Neural progenitor cell (in vitro differentiated cells): ENCODE measurements around the gene HAND1. TPM values are rescaled to one million over a fixed set of nuclear protein-coding genes. Genes with fewer than 3 reads are reported as not detected.

Experiments
- DNase-seq: peaks from one replicate; pipeline ENCODE4 v3.0.0-alpha.2; 2016; ENCODE audit warnings: low spot score
- H2AFZ ChIP-seq: fragments of 200-600 bp; sonication (generic); replicated peaks from 2 replicates; pipeline ENCODE4 v1.6.1; 2016; ENCODE audit warnings: antibody characterized with exemption
- H3F3A ChIP-seq: fragments of 200-600 bp; sonication (generic); 2 replicates; pipeline ENCODE4 v1.6.1; 2016; ENCODE audit warnings: antibody characterized with exemption, low read depth
- H3K27ac ChIP-seq: fragments of 200-600 bp; sonication (generic); 2 replicates; pipeline ENCODE4 v1.5.1; 2016; ENCODE audit warnings: mild to moderate bottlenecking
- H3K27me3 ChIP-seq: fragments of 200-600 bp; sonication (generic); 2 replicates; pipeline ENCODE4 v1.6.1; 2016; ENCODE audit warnings: mild to moderate bottlenecking, moderate library complexity
- H3K36me3 ChIP-seq: fragments of 200-600 bp; sonication (generic); 2 replicates; pipeline ENCODE4 v1.5.1; 2016
- H3K4me1 ChIP-seq: fragments of 200-600 bp; sonication (generic); 2 replicates; pipeline ENCODE4 v1.6.1; 2016; ENCODE audit warnings: mixed run types
- H3K4me2 ChIP-seq: fragments of 200-600 bp; sonication (generic); 2 replicates; pipeline ENCODE4 v1.6.1; 2016
- H3K4me3 ChIP-seq: fragments of 200-600 bp; sonication (generic); 2 replicates; pipeline ENCODE4 v1.5.1; 2016
- H3K79me2 ChIP-seq: fragments of 200-600 bp; sonication (generic); 2 replicates; pipeline ENCODE4 v1.6.1; 2016; ENCODE audit warnings: low read depth
- H3K9ac ChIP-seq: fragments of 200-600 bp; sonication (generic); 2 replicates; pipeline ENCODE4 v1.6.1; 2016
- H3K9me3 ChIP-seq: fragments of 200-600 bp; sonication (generic); 2 replicates; pipeline ENCODE4 v1.5.1; 2016; ENCODE audit warnings: low read depth
- H4K20me1 ChIP-seq: fragments of 200-600 bp; sonication (generic); 2 replicates; pipeline ENCODE4 v1.6.1; 2016; ENCODE audit warnings: low read depth
- H3K27ac Mint-ChIP-seq: 3 replicates; pipeline ENCODE4 v1.8.0; 2021; ENCODE audit warnings: mixed read lengths
- H3K27me3 Mint-ChIP-seq: 2 replicates; pipeline ENCODE4 v1.8.0; 2022; ENCODE audit warnings: low read depth, mild to moderate bottlenecking, inconsistent platforms, moderate library complexity, mixed read lengths; ENCODE audit not compliant: insufficient read depth
- H3K36me3 Mint-ChIP-seq: 3 replicates; pipeline ENCODE4 v1.8.0; 2021; ENCODE audit warnings: mixed read lengths
- H3K4me1 Mint-ChIP-seq: 3 replicates; pipeline ENCODE4 v1.8.0; 2021; ENCODE audit warnings: mixed read lengths
- H3K4me3 Mint-ChIP-seq: 3 replicates; pipeline ENCODE4 v1.8.0; 2021; ENCODE audit warnings: mild to moderate bottlenecking, moderate library complexity, mixed read lengths
- H3K9me3 Mint-ChIP-seq: 3 replicates; pipeline ENCODE4 v1.8.0; 2020; ENCODE audit warnings: mixed read lengths
- CTCF ChIP-seq: fragments of 200-600 bp; sonication (generic); IDR thresholded peaks from 2 replicates; pipeline ENCODE4 v1.5.1; 2017; ENCODE audit warnings: antibody characterized with exemption, mild to moderate bottlenecking
- EZH2 ChIP-seq: fragments of 200-600 bp; sonication (generic); IDR thresholded peaks from 2 replicates; pipeline ENCODE4 v1.6.1; 2017; ENCODE audit warnings: antibody characterized with exemption, mild to moderate bottlenecking, moderate library complexity
- EZH2phosphoT487 ChIP-seq: fragments of 200-600 bp; sonication (generic); IDR thresholded peaks from 2 replicates; pipeline ENCODE4 v1.6.1; 2017; ENCODE audit warnings: antibody characterized with exemption
- total RNA-seq: library from RNA; depleted of rRNA; stranded (reverse); fragments of >200 nt; gene quantifications from 2 replicates; pipeline ENCODE4 v1.2.3, GENCODE V29; 2015; ENCODE audit warnings: low replicate concordance

HAND1 gene
- total RNA-seq, 1 donor from 2014 or later = not detected

DNA sequence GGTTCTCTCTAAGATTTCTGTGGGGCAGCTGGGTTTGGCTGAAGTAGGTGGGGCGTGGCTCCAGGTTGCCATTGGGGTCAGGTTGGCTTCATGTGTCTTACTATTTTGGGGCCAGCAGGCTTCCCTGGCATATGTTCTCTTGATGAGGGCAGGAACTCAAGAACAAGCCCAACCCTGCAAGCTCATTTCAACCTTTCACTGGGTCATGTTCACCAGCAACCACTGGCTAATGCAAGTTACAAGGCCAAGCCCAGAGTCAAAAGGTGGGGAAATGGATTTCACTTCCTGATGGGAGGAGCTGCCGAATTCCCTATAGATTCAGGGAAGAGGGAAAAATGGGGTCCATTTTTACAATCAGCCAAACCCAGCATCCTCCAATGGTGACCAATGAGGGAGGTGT is 34.0 kb upstream of the HAND1 start:
- no peak for DNase-seq
- no peak overlapping the region for H3K4me3 ChIP-seq
- no peaks in the 10 kb centered on the region for H3F3A ChIP-seq
- TF ChIP-seq CTCF (no peak), EZH2 (no peak), EZH2phosphoT487 (no peak)
- H4K20me1 ChIP-seq = no peaks in the 10 kb centered on the region
- H3K4me1 ChIP-seq = peaks cover 8% of the 10 kb centered on the region
- H3K4me3 Mint-ChIP-seq = no peak overlapping the region
- no peaks in the 10 kb centered on the region for H3K27me3 ChIP-seq
- no peak overlapping the region for H3K27ac ChIP-seq
- H3K27ac Mint-ChIP-seq = no peak overlapping the region
- H3K9ac ChIP-seq = no peak overlapping the region
- no peaks in the 10 kb centered on the region for H3K9me3 ChIP-seq
- H3K36me3 Mint-ChIP-seq = no peaks in the 10 kb centered on the region
- no peak overlapping the region for H2AFZ ChIP-seq
- no peaks in the 10 kb centered on the region for H3K79me2 ChIP-seq
- H3K9me3 Mint-ChIP-seq = no peaks in the 10 kb centered on the region
- H3K4me1 Mint-ChIP-seq = peaks cover 3% of the 10 kb centered on the region
- H3K27me3 Mint-ChIP-seq = peaks cover 10% of the 10 kb centered on the region
- H3K36me3 ChIP-seq = no peaks in the 10 kb centered on the region
- no peak overlapping the region for H3K4me2 ChIP-seq

- Mint-ChIP-seq H3K9me3 (no peaks in the 10 kb centered on the region), H3K27me3 (peaks cover 10% of the 10 kb centered on the region), H3K27ac (no peak overlapping the region), H3K36me3 (no peaks in the 10 kb centered on the region), H3K4me1 (peaks cover 9% of the 10 kb centered on the region), H3K4me3 (no peak overlapping the region)
- H3K4me3 ChIP-seq = no peak overlapping the region
- TF ChIP-seq EZH2 (no peak), EZH2phosphoT487 (no peak), CTCF (no peak)
- H3K27me3 ChIP-seq = no peaks in the 10 kb centered on the region
- H3K36me3 ChIP-seq = no peaks in the 10 kb centered on the region
- H3F3A ChIP-seq = no peaks in the 10 kb centered on the region
- H3K9ac ChIP-seq = no peak overlapping the region
- H3K9me3 ChIP-seq = no peaks in the 10 kb centered on the region
- no peaks in the 10 kb centered on the region for H3K79me2 ChIP-seq
- peaks cover 8% of the 10 kb centered on the region for H3K4me1 ChIP-seq
- no peak overlapping the region for H3K4me2 ChIP-seq
- H3K27ac ChIP-seq = no peak overlapping the region
- H4K20me1 ChIP-seq = no peaks in the 10 kb centered on the region
- H2AFZ ChIP-seq = peak overlapping the region; percentile 4
- no peak for DNase-seq
These were observed 31.9 kb upstream of the HAND1 start for GRCh38 chr5:154509784-154510555.

- H2AFZ ChIP-seq = no peak overlapping the region
- H4K20me1 ChIP-seq = no peaks in the 10 kb centered on the region
- no peak overlapping the region for H3K4me2 ChIP-seq
- H3K4me1 Mint-ChIP-seq = peaks cover 18% of the 10 kb centered on the region
- no peaks in the 10 kb centered on the region for H3K27me3 ChIP-seq
- DNase-seq = no peak
- H3K4me3 ChIP-seq = no peak overlapping the region
- H3K9ac ChIP-seq = no peak overlapping the region
- H3K27ac Mint-ChIP-seq = no peak overlapping the region
- no peaks in the 10 kb centered on the region for H3F3A ChIP-seq
- H3K36me3 ChIP-seq = no peaks in the 10 kb centered on the region
- no peaks in the 10 kb centered on the region for H3K36me3 Mint-ChIP-seq
- H3K4me3 Mint-ChIP-seq = no peak overlapping the region
- no peaks in the 10 kb centered on the region for H3K9me3 ChIP-seq
- H3K27ac ChIP-seq = no peak overlapping the region
- peaks cover 8% of the 10 kb centered on the region for H3K4me1 ChIP-seq
- H3K9me3 Mint-ChIP-seq = no peaks in the 10 kb centered on the region
- no peak for TF ChIP-seq CTCF
- no peak for TF ChIP-seq EZH2
- TF ChIP-seq EZH2phosphoT487 = no peak
- peaks cover 7% of the 10 kb centered on the region for H3K27me3 Mint-ChIP-seq
- no peaks in the 10 kb centered on the region for H3K79me2 ChIP-seq
These were observed 30.1 kb upstream of the HAND1 start for GRCh38 chr5:154508114-154508513.
